KMS-11 (cell line): Measurements from ENCODE around the gene GRIN2C.

Experiments used
- H2AFZ ChIP-seq: fragments of 200-600 bp; sonication (generic); 2 replicates; pipeline ENCODE4 v1.6.1; 2016; ENCODE audit warnings: antibody characterized with exemption, mixed run types, low read depth
- H3K27ac ChIP-seq: fragments of 200-600 bp; sonication (generic); 2 replicates; pipeline ENCODE4 v1.6.1; 2016; ENCODE audit warnings: mild to moderate bottlenecking, mixed run types
- H3K27me3 ChIP-seq: fragments of 200-600 bp; sonication (generic); 2 replicates; pipeline ENCODE4 v1.6.1; 2017; ENCODE audit warnings: mild to moderate bottlenecking, low read depth, mixed run types, moderate library complexity; ENCODE audit not compliant: insufficient read depth
- H3K36me3 ChIP-seq: fragments of 200-600 bp; sonication (generic); 2 replicates; pipeline ENCODE4 v1.6.1; 2017; ENCODE audit warnings: mild to moderate bottlenecking, mixed run types; ENCODE audit not compliant: insufficient read depth
- H3K4me1 ChIP-seq: fragments of 200-600 bp; sonication (generic); 2 replicates; pipeline ENCODE4 v1.6.1; 2016; ENCODE audit warnings: mild to moderate bottlenecking, low read depth, mixed run types; ENCODE audit not compliant: poor library complexity, severe bottlenecking
- H3K4me2 ChIP-seq: fragments of 200-600 bp; sonication (generic); 2 replicates; pipeline ENCODE4 v1.7.0; 2016; ENCODE audit warnings: mild to moderate bottlenecking, mixed run types
- H3K4me3 ChIP-seq: fragments of 200-600 bp; sonication (generic); IDR thresholded peaks from 2 replicates; pipeline ENCODE4 v1.6.1; 2017; ENCODE audit warnings: low read depth, low read length, mixed read lengths; ENCODE audit not compliant: insufficient read depth
- H3K79me2 ChIP-seq: fragments of 200-600 bp; sonication (generic); 2 replicates; pipeline ENCODE4 v1.6.1; 2016; ENCODE audit warnings: low read depth, mixed run types; ENCODE audit not compliant: insufficient read depth
- H3K9ac ChIP-seq: fragments of 200-600 bp; sonication (generic); 2 replicates; pipeline ENCODE4 v1.6.1; 2016; ENCODE audit warnings: mild to moderate bottlenecking, mixed run types
- H4K20me1 ChIP-seq: fragments of 200-600 bp; sonication (generic); 2 replicates; pipeline ENCODE4 v1.6.1; 2016; ENCODE audit warnings: mild to moderate bottlenecking, mixed run types; ENCODE audit not compliant: insufficient read depth
- CTCF ChIP-seq: fragments of 200-600 bp; sonication (generic); conservative IDR thresholded peaks from 2 replicates; pipeline ENCODE4 v1.6.1; 2017; ENCODE audit warnings: low read depth, mild to moderate bottlenecking, antibody characterized with exemption, low read length, moderate library complexity, mixed read lengths

Gene GRIN2C

GRCh38 chr17:74819801-74820436 lies 39.8 kb downstream of the GRIN2C start:
- Histone ChIP-seq H4K20me1 (no peaks in the 10 kb centered on the region), H3K4me3 (no peak overlapping the region), H2AFZ (no peak overlapping the region), H3K36me3 (no peaks in the 10 kb centered on the region), H3K4me2 (no peak overlapping the region), H3K27ac (no peak overlapping the region), H3K4me1 (no peaks in the 10 kb centered on the region), H3K79me2 (no peaks in the 10 kb centered on the region), H3K27me3 (no peaks in the 10 kb centered on the region), H3K9ac (no peak overlapping the region)
- no peak for TF ChIP-seq CTCF

- no peak overlapping the region for H3K9ac ChIP-seq
- no peak overlapping the region for H3K4me3 ChIP-seq
- no peak overlapping the region for H3K4me2 ChIP-seq
- no peak for TF ChIP-seq CTCF
- H4K20me1 ChIP-seq: no peaks in the 10 kb centered on the region
- H3K79me2 ChIP-seq: no peaks in the 10 kb centered on the region
- no peaks in the 10 kb centered on the region for H3K27me3 ChIP-seq
- no peaks in the 10 kb centered on the region for H3K36me3 ChIP-seq
- H3K4me1 ChIP-seq: no peaks in the 10 kb centered on the region
- H3K27ac ChIP-seq: no peak overlapping the region
- H2AFZ ChIP-seq: no peak overlapping the region
Measured at GRCh38 chr17:74818291-74818938, 41.3 kb downstream of the GRIN2C start.

- H3K79me2 ChIP-seq: no peaks in the 10 kb centered on the region
- no peaks in the 10 kb centered on the region for H3K4me1 ChIP-seq
- no peaks in the 10 kb centered on the region for H3K27me3 ChIP-seq
- no peak for TF ChIP-seq CTCF
- H3K36me3 ChIP-seq: no peaks in the 10 kb centered on the region
- H3K27ac ChIP-seq: no peak overlapping the region
- H3K9ac ChIP-seq: no peak overlapping the region
- H4K20me1 ChIP-seq: no peaks in the 10 kb centered on the region
- H3K4me3 ChIP-seq: no peak overlapping the region
- H2AFZ ChIP-seq: no peak overlapping the region
- no peak overlapping the region for H3K4me2 ChIP-seq
Measured at GRCh38 chr17:74816905-74817620, 42.6 kb downstream of the GRIN2C start.

GRCh38 chr17:74815550-74816370 lies 43.9 kb downstream of the GRIN2C start:
- Histone ChIP-seq H4K20me1 (no peaks in the 10 kb centered on the region), H3K27ac (no peak overlapping the region), H3K4me2 (no peak overlapping the region), H2AFZ (no peak overlapping the region), H3K27me3 (no peaks in the 10 kb centered on the region), H3K4me1 (no peaks in the 10 kb centered on the region), H3K4me3 (no peak overlapping the region), H3K36me3 (no peaks in the 10 kb centered on the region), H3K9ac (no peak overlapping the region), H3K79me2 (no peaks in the 10 kb centered on the region)
- no peak for TF ChIP-seq CTCF
